Mesendoderm (in vitro differentiated cells): ENCODE results near the gene DXO.
"Not testable (repeated sequence)": the region's sequence is repeated elsewhere in the genome, so short reads cannot be mapped to it uniquely, and the experiment has no call there.

ENCODE experiments used
- DNase-seq: peaks from one replicate; pipeline ENCODE4 v3.0.0; 2013
- H2AK5ac ChIP-seq: 2 replicates; pipeline ENCODE4 v1.6.1; 2013; ENCODE audit warnings: low read length, inconsistent platforms
- H2BK120ac ChIP-seq: 2 replicates; pipeline ENCODE4 v1.6.1; 2013; ENCODE audit warnings: low read depth, mild to moderate bottlenecking, low read length, moderate library complexity, mixed read lengths
- H2BK15ac ChIP-seq: replicated peaks from 2 replicates; pipeline ENCODE4 v1.6.1; 2013; ENCODE audit warnings: low read depth, mild to moderate bottlenecking, moderate library complexity
- H2BK5ac ChIP-seq: 2 replicates; pipeline ENCODE4 v1.6.1; 2013; ENCODE audit warnings: low read length, inconsistent platforms
- H3K18ac ChIP-seq: 2 replicates; pipeline ENCODE4 v1.6.1; 2013; ENCODE audit warnings: mild to moderate bottlenecking, low read length, mixed read lengths
- H3K23ac ChIP-seq: one replicate; pipeline ENCODE4 v1.6.1; 2013; ENCODE audit warnings: low read length
- H3K27ac ChIP-seq: 2 replicates; pipeline ENCODE4 v1.5.1; 2013; ENCODE audit warnings: low read depth, mild to moderate bottlenecking, inconsistent platforms, low read length, moderate library complexity
- H3K27me3 ChIP-seq: 2 replicates; pipeline ENCODE4 v1.6.1; 2013; ENCODE audit warnings: low read length, control low read depth, mild to moderate bottlenecking, inconsistent platforms; ENCODE audit not compliant: insufficient read depth, poor library complexity
- H3K36me3 ChIP-seq: 2 replicates; pipeline ENCODE4 v1.6.1; 2013; ENCODE audit warnings: low read length, inconsistent platforms; ENCODE audit not compliant: control insufficient read depth, insufficient read depth
- H3K4ac ChIP-seq: one replicate; pipeline ENCODE4 v1.6.1; 2013; ENCODE audit warnings: low read depth, mild to moderate bottlenecking, low read length, moderate library complexity
- H3K4me1 ChIP-seq: 2 replicates; pipeline ENCODE4 v1.6.1; 2013; ENCODE audit warnings: low read depth, low read length, inconsistent platforms; ENCODE audit not compliant: control insufficient read depth
- H3K4me2 ChIP-seq: 2 replicates; pipeline ENCODE4 v1.6.1; 2013; ENCODE audit warnings: low read length
- H3K4me3 ChIP-seq: 2 replicates; pipeline ENCODE4 v1.5.1; 2013; ENCODE audit warnings: mild to moderate bottlenecking, low read length
- H3K56ac ChIP-seq: one replicate; pipeline ENCODE4 v1.6.1; 2013; ENCODE audit warnings: low read length
- H3K79me1 ChIP-seq: 2 replicates; pipeline ENCODE4 v1.6.1; 2013; ENCODE audit warnings: low read length, inconsistent platforms
- H3K79me2 ChIP-seq: 2 replicates; pipeline ENCODE4 v1.6.1; 2013; ENCODE audit warnings: mild to moderate bottlenecking, low read length; ENCODE audit not compliant: control insufficient read depth, insufficient read depth
- H3K9ac ChIP-seq: 2 replicates; pipeline ENCODE4 v1.6.1; 2013; ENCODE audit warnings: low read length, inconsistent platforms
- H4K5ac ChIP-seq: one replicate; pipeline ENCODE4 v1.6.1; 2013; ENCODE audit warnings: low read length
- H4K8ac ChIP-seq: one replicate; pipeline ENCODE4 v1.6.1; 2013; ENCODE audit warnings: low read depth, mild to moderate bottlenecking, control low read depth, low read length, moderate library complexity
- WGBS: extraction: QIAGEN DNeasy Blood & Tissue Kit; methylation state at CpG from one replicate; pipeline ENCODE4 v1.1.7; 2013; ENCODE audit warnings: low lambda C conversion rate, missing lambda C conversion rate; ENCODE audit not compliant: insufficient coverage; ENCODE audit errors: extremely low coverage; 5-methylcytosine and 5-hydroxymethylcytosine counted together

Gene DXO

DNA sequence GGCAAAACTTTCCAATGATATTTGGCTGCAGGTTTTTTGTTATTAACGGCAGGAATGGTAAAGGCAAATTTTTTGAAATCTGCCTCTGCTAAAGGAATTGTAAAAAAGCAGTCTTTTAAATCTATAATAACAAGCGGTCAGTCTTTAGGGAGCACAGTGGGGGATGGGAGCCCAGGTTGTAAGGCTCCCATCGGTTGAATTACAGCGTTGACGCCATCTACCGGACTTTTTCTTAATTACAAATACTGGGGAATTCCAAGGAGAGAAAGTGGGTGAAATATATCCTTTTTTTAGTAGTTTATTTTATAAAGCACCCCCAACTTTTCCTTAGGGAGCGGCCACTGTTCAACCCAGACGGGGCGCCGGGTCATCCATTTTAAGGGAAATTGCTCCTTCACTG, 17.4 kb upstream of the DXO start:
- not testable (repeated sequence) for H4K8ac ChIP-seq, H4K5ac ChIP-seq, H2BK15ac ChIP-seq, H2AK5ac ChIP-seq, H3K27ac ChIP-seq, H3K18ac ChIP-seq, H3K23ac ChIP-seq, H3K36me3 ChIP-seq, H3K4me1 ChIP-seq, H3K4me2 ChIP-seq, H3K4ac ChIP-seq, DNase-seq, H2BK5ac ChIP-seq, H3K79me2 ChIP-seq, H3K9ac ChIP-seq, H3K56ac ChIP-seq, H3K27me3 ChIP-seq, H3K4me3 ChIP-seq, H3K79me1 ChIP-seq, H2BK120ac ChIP-seq
- no CpG with 5 or more reads among the region's 10 CpGs for WGBS

DNA sequence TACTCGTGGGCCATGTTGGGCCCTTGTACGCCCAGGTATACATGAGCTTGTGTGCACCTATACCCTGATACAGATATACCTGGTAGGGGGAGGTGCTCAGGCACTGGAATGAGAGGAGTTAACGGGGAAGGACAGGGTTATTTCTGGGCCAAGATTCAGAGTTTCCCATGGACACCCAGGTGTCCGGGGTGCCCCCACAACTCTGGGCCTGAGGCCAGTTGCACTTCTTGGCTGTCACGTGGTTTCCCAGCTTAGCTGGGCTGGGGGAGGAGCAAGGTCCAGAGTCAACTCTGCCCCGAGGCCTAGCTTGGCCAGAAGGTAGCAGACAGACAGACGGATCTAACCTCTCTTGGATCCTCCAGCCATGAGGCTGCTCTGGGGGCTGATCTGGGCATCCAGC, 9.8 kb upstream of the DXO start, which contains the start of gene C4A:
Gene C4A (plus strand): TSS at position 314 of the 400 bp plus-strand sequence. CDS start 51 bp downstream, at position 365.
- no CpG with 5 or more reads among the region's 7 CpGs for WGBS
- not testable (repeated sequence) for H4K8ac ChIP-seq

DNA sequence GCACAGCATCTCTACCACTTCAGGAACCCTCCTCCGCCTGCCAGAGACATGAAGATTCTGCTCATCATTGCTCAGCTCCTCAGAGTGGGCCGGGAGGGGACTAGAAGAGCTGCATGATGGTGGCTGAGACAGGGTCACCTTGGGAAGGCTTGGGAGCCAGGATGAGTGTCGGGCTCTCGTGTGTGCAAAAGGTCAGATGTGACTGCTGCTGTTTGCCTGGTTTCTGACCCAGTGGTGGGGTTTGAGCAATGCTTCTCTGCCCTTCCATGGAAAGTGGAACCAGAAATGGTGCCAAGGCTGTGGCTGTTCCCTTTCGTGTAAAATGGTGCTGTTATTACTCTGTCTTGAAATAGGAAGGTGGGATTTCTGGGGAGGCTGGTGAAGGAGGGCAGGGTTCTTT, 9.1 kb upstream of the DXO start:
- not testable (repeated sequence) for H3K4ac ChIP-seq, H2BK5ac ChIP-seq, H3K23ac ChIP-seq, H3K79me1 ChIP-seq, H3K27me3 ChIP-seq, H3K27ac ChIP-seq, H3K18ac ChIP-seq, H4K8ac ChIP-seq, H3K36me3 ChIP-seq, H3K4me2 ChIP-seq, H2BK15ac ChIP-seq, H2BK120ac ChIP-seq, H3K9ac ChIP-seq, H2AK5ac ChIP-seq, DNase-seq, H3K56ac ChIP-seq, H3K79me2 ChIP-seq, H4K5ac ChIP-seq, H3K4me3 ChIP-seq, H3K4me1 ChIP-seq
- no CpG with 5 or more reads among the region's 5 CpGs for WGBS

More for the DNA sequence above, 9.8 kb upstream of the DXO start, which contains the start of gene C4A:
- H3K56ac ChIP-seq, H3K36me3 ChIP-seq, H2BK15ac ChIP-seq, H4K5ac ChIP-seq, H3K18ac ChIP-seq, H3K79me2 ChIP-seq, H2BK120ac ChIP-seq, H3K27ac ChIP-seq, H3K9ac ChIP-seq, H3K4ac ChIP-seq, H3K79me1 ChIP-seq, H2BK5ac ChIP-seq, H3K4me3 ChIP-seq, H3K23ac ChIP-seq, H3K4me1 ChIP-seq, H3K4me2 ChIP-seq, H2AK5ac ChIP-seq, H3K27me3 ChIP-seq, DNase-seq: not testable (repeated sequence)

DNA sequence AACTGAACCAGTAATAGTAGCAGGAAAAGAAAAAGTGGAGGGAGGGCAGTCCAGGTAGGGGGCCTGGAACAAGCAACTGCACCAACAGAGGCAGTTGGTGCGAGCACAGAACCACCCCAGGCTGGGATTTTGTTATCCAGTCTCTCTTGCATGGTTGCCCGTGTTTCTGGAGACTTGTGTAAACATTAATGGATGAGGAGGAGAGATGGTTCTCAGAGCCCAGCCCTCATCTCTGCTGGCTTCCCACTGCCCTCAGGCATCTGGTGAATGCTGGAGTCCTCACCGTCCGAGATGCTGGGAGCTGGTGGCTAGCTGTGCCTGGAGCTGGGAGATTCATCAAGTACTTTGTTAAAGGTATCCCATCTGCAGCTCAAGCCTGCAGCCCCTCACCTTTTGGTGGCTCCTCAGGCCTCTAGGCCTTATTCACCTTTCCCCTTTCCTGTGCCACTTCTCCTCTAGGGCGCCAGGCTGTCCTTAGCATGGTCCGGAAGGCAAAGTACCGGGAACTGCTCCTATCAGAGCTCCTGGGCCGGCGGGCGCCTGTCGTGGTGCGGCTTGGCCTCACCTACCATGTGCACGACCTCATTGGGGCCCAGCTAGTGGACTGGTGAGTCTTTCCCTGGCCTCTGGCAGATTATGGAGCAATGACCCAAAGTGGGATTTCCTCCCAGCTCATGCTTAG, 8.4 kb upstream of the DXO start:
- not testable (repeated sequence) for H2AK5ac ChIP-seq, H4K8ac ChIP-seq, H3K56ac ChIP-seq, H3K79me1 ChIP-seq, H3K27ac ChIP-seq, H3K4ac ChIP-seq, H3K4me2 ChIP-seq, H3K79me2 ChIP-seq, DNase-seq, H2BK15ac ChIP-seq, H3K9ac ChIP-seq, H2BK5ac ChIP-seq, H4K5ac ChIP-seq, H2BK120ac ChIP-seq, H3K18ac ChIP-seq, H3K36me3 ChIP-seq, H3K4me3 ChIP-seq, H3K23ac ChIP-seq, H3K27me3 ChIP-seq, H3K4me1 ChIP-seq
- no CpG with 5 or more reads among the region's 13 CpGs for WGBS

DNA sequence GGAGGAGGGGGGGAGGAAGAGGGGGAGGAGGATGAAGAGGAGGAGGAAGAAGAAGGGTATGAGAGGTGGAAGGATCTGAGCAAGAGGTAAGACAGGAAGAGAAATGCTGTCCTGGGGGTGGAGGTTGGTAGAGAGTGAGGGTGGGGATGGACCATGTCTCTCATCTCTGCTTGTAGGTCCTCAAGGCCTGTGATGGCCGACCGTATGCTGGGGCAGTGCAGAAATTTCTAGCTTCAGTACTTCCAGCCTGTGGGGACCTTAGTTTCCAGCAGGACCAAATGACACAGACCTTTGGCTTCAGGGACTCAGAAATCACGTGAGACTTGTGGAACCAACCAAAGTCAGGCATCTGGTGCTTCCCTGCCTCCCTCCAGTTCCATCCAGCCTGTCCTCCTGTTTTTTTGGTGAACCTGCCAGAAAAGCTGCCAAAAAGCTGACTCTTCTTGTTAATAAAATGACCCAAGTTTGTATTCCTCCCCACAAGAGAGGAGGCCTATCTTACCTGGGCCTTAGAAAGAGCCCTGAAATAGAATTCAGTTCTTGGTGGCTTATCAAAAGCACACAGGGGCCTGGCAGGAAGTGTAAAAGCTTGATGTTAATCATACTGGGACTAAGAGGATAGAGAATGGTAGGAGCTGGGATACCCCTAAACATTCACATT, 7.4 kb upstream of the DXO start:
- H2BK5ac ChIP-seq = no peak overlapping the region
- H3K18ac ChIP-seq = no peak overlapping the region
- H3K4me1 ChIP-seq = no peaks in the 10 kb centered on the region
- no peaks in the 10 kb centered on the region for H3K79me2 ChIP-seq
- no peak overlapping the region for H2AK5ac ChIP-seq
- no peak overlapping the region for H3K23ac ChIP-seq
- no peaks in the 10 kb centered on the region for H3K27me3 ChIP-seq
- H3K9ac ChIP-seq = no peak overlapping the region
- no peak overlapping the region for H2BK120ac ChIP-seq
- H3K4me3 ChIP-seq = no peak overlapping the region
- H3K4me2 ChIP-seq = no peak overlapping the region
- no peak overlapping the region for H4K8ac ChIP-seq
- no peak overlapping the region for H3K56ac ChIP-seq
- no peak overlapping the region for H3K4ac ChIP-seq
- H3K79me1 ChIP-seq = no peaks in the 10 kb centered on the region
- H2BK15ac ChIP-seq = no peak overlapping the region
- DNase-seq = no peak
- no peak overlapping the region for H3K27ac ChIP-seq
- H4K5ac ChIP-seq = no peak overlapping the region
- no CpG with 5 or more reads among the region's 3 CpGs for WGBS
- H3K36me3 ChIP-seq = no peaks in the 10 kb centered on the region
